SK-N-SH (cell line): Measurements from ENCODE around the gene ZGPAT. TPM values are rescaled to one million over a fixed set of nuclear protein-coding genes. Genes with fewer than 3 reads are reported as not detected.

Experiments
- CTCF ChIA-PET: fragments of 300-600, 350-600 bp; formaldehyde crosslinking; extraction: SDS; loops from one replicate; lab custom pipeline; 2021; lab: Yijun Ruan, JAX
- POLR2A ChIA-PET: fragments of 350-600 bp; sonication (Branson Sonifier 250); formaldehyde crosslinking; extraction: SDS; loops from one replicate; lab custom pipeline; 2020; ENCODE audit warnings: antibody characterized with exemption, inconsistent platforms; lab: Yijun Ruan, JAX
- DNase-seq: peaks from one replicate; pipeline ENCODE4 v3.0.0; 2012
- H2AFZ ChIP-seq: fragments of 200-600 bp; sonication (generic); 2 replicates; pipeline ENCODE4 v1.8.1; 2016; ENCODE audit warnings: antibody characterized with exemption, mild to moderate bottlenecking, low read depth
- H3F3A ChIP-seq: fragments of 200-600 bp; sonication (generic); replicated peaks from 2 replicates; pipeline ENCODE3; 2016; ENCODE audit warnings: antibody characterized with exemption, mild to moderate bottlenecking; ENCODE audit not compliant: insufficient read depth
- H3K27ac ChIP-seq, 2 experiments: fragments of 200-500 bp in 1 of 2; fragments of 200-600 bp in 1 of 2; sonication (Bioruptor generic) in 1 of 2; sonication (generic), shearing (Covaris generic) in 1 of 2; 2 replicates each; pipeline versions ENCODE4 v1.5.1 to v1.6.1; 2014 to 2016; ENCODE audit warnings: low read depth in 2 of 2, inconsistent platforms in 1 of 2, low read length in 1 of 2, mild to moderate bottlenecking in 1 of 2, mixed read lengths in 1 of 2
- H3K27me3 ChIP-seq: fragments of 200-600 bp; sonication (generic), shearing (Covaris generic); 2 replicates; pipeline ENCODE4 v1.6.1; 2016; ENCODE audit warnings: mixed run types; ENCODE audit not compliant: insufficient read depth
- H3K36me3 ChIP-seq, 2 experiments: fragments of 200-500 bp in 1 of 2; fragments of 200-600 bp in 1 of 2; sonication (Bioruptor generic) in 1 of 2; sonication (generic) in 1 of 2; replicated peaks in 1 of 2; 2 replicates each; pipeline versions ENCODE3 to v1.5.1; 2014 to 2016; ENCODE audit warnings: low read length in 1 of 2, mild to moderate bottlenecking in 1 of 2; ENCODE audit not compliant: insufficient read depth in 2 of 2, control insufficient read depth in 1 of 2
- H3K4me1 ChIP-seq, 2 experiments: fragments of 200-500 bp in 1 of 2; fragments of 200-600 bp in 1 of 2; sonication (Bioruptor generic) in 1 of 2; sonication (generic), shearing (Covaris generic) in 1 of 2; 2 replicates each; pipeline versions ENCODE4 v1.5.1 to v1.6.1; 2014 to 2016; ENCODE audit warnings: low read depth in 1 of 2, low read length in 1 of 2, mixed run types in 1 of 2; ENCODE audit not compliant: insufficient read depth in 2 of 2, control insufficient read depth in 1 of 2
- H3K4me2 ChIP-seq: fragments of 200-600 bp; sonication (generic), shearing (Covaris generic); 2 replicates; pipeline ENCODE4 v1.6.1; 2017; ENCODE audit warnings: mixed run types
- H3K4me3 ChIP-seq, 2 experiments: fragments of 200-500 bp in 1 of 2; fragments of 200-600 bp in 1 of 2; sonication (Bioruptor generic) in 1 of 2; sonication (generic), shearing (Covaris generic) in 1 of 2; 2 replicates each; pipeline versions ENCODE4 v1.5.1 to v1.8.1; 2014 to 2016; ENCODE audit warnings: low read depth in 2 of 2, inconsistent platforms in 1 of 2, low read length in 1 of 2, mild to moderate bottlenecking in 1 of 2, mixed read lengths in 1 of 2, moderate library complexity in 1 of 2
- H3K79me2 ChIP-seq: fragments of 200-600 bp; sonication (generic); 2 replicates; pipeline ENCODE4 v1.8.1; 2017; ENCODE audit warnings: mild to moderate bottlenecking; ENCODE audit not compliant: insufficient read depth
- H3K9ac ChIP-seq: fragments of 200-600 bp; sonication (generic); 2 replicates; pipeline ENCODE4 v1.6.1; 2017; ENCODE audit warnings: mixed run types
- H3K9me2 ChIP-seq: fragments of 200-600 bp; sonication (generic); 2 replicates; pipeline ENCODE4 v1.6.1; 2017; ENCODE audit warnings: mixed run types
- H3K9me3 ChIP-seq: fragments of 200-600 bp; sonication (generic); 2 replicates; pipeline ENCODE4 v1.6.1; 2017; ENCODE audit warnings: mixed run types, mild to moderate bottlenecking, moderate library complexity
- H4K20me1 ChIP-seq: fragments of 200-600 bp; sonication (generic); 2 replicates; pipeline ENCODE4 v1.6.1; 2017; ENCODE audit warnings: mild to moderate bottlenecking, mixed run types; ENCODE audit not compliant: insufficient read depth
- ELF1 ChIP-seq: IDR thresholded peaks from 2 replicates; pipeline ENCODE4 v1.4.0; 2012
- EZH2phosphoT487 ChIP-seq: fragments of 200-600 bp; sonication (generic); IDR thresholded peaks from 2 replicates; pipeline ENCODE4 v1.6.1; 2017; ENCODE audit warnings: low read depth, mixed run types, mild to moderate bottlenecking, antibody characterized with exemption, moderate library complexity, borderline replicate concordance
- FOXJ3 ChIP-seq: sonication (generic); formaldehyde crosslinking; IDR thresholded peaks from 2 replicates; pipeline ENCODE4 v1.5.1; 2020; ENCODE audit warnings: mild to moderate bottlenecking, missing genetic modification reagents
- FOXM1 ChIP-seq: IDR thresholded peaks from 2 replicates; pipeline ENCODE4 v1.4.0; 2012; ENCODE audit warnings: low read depth, mild to moderate bottlenecking
- GATA2 ChIP-seq: sonication (generic); formaldehyde crosslinking; IDR thresholded peaks from 2 replicates; pipeline ENCODE4 v1.5.0; 2020; ENCODE audit warnings: mild to moderate bottlenecking, missing genetic modification reagents
- MAX ChIP-seq: IDR thresholded peaks from 2 replicates; pipeline ENCODE4 v1.4.0; 2012; ENCODE audit warnings: low read depth
- MXI1 ChIP-seq: IDR thresholded peaks from 2 replicates; pipeline ENCODE4 v1.6.1; 2012; ENCODE audit warnings: mild to moderate bottlenecking, low read depth, low read length, improper control_type of control experiment
- NFIC ChIP-seq: IDR thresholded peaks from 2 replicates; pipeline ENCODE4 v1.4.0; 2012; ENCODE audit warnings: borderline replicate concordance
- REST ChIP-seq: IDR thresholded peaks from 2 replicates; pipeline ENCODE4 v1.6.1; 2012; ENCODE audit warnings: mild to moderate bottlenecking, low read depth, low read length, moderate library complexity
- RXRA ChIP-seq: IDR thresholded peaks from 2 replicates; pipeline ENCODE4 v1.4.0; 2012; ENCODE audit warnings: low read depth, mild to moderate bottlenecking, borderline replicate concordance
- SIN3A ChIP-seq: IDR thresholded peaks from 2 replicates; pipeline ENCODE4 v1.6.1; 2012; ENCODE audit warnings: low read depth, mild to moderate bottlenecking, low read length, moderate library complexity, borderline replicate concordance
- TAF1 ChIP-seq: IDR thresholded peaks from 2 replicates; pipeline ENCODE4 v1.6.1; 2012; ENCODE audit warnings: low read depth, mild to moderate bottlenecking, low read length, moderate library complexity, borderline replicate concordance
- USF2 ChIP-seq: fragments of 150-350 bp; IDR thresholded peaks from 2 replicates; pipeline ENCODE4 v1.6.1; 2017; ENCODE audit warnings: antibody characterized with exemption, low read length, low read depth, borderline replicate concordance
- YY1 ChIP-seq: IDR thresholded peaks from 2 replicates; pipeline ENCODE4 v1.4.0; 2012; ENCODE audit warnings: low read depth, mild to moderate bottlenecking
- WGBS: methylation state at CpG from one replicate; pipeline ENCODE4 v1.1.6; 2017; ENCODE audit warnings: low lambda C conversion rate; 5-methylcytosine and 5-hydroxymethylcytosine counted together
- polyA plus RNA-seq, 3 experiments: library from polyadenylated mRNA; depleted of rRNA; stranded (reverse); fragments of >200 nt; gene quantifications; 2 replicates each; pipeline ENCODE4 v1.2.3, GENCODE V29; 2012

The ZGPAT gene
- polyA plus RNA-seq, 1 of the 3 experiments (the other 2 are of a cell fraction): 33.7 TPM

GRCh38 chr20:63692436-63693082 lies 15.3 kb upstream of the ZGPAT start:
- Histone ChIP-seq H3K27ac (no peak overlapping the region), H3K27me3 (no peaks in the 10 kb centered on the region), H3K36me3 (peaks cover 0 to 9% of the 10 kb centered on the region in 2 experiments), H3K9me3 (no peaks in the 10 kb centered on the region), H4K20me1 (no peaks in the 10 kb centered on the region), H3K9me2 (no peaks in the 10 kb centered on the region), H3F3A (no peaks in the 10 kb centered on the region), H3K4me2 (no peak overlapping the region), H2AFZ (no peak overlapping the region), H3K9ac (no peak overlapping the region), H3K79me2 (no peaks in the 10 kb centered on the region), H3K4me3 (no peak overlapping the region), H3K4me1 (peaks cover 0 to 17% of the 10 kb centered on the region in 2 experiments; a peak in 1 of 4 replicates)
- TF ChIP-seq FOXJ3 (CRISPR knock-in tag) (no peak), YY1 (no peak), NFIC (no peak), MXI1 (no peak), TAF1 (no peak), ELF1 (no peak), RXRA (no peak), GATA2 (CRISPR knock-in tag) (no peak), REST (no peak), FOXM1 (no peak), USF2 (no peak), SIN3A (no peak), MAX (no peak), EZH2phosphoT487 (no peak)
- CTCF ChIA-PET: no interaction called here
- 75% methylated on average over 11 of the region's 20 CpGs for WGBS
- no peak for DNase-seq
- POLR2A ChIA-PET: no interaction called here
